Psoas muscle (tissue), 8 donors: ENCODE data around the gene POU2AF2. TPM values are rescaled to one million over a fixed set of nuclear protein-coding genes. Genes with fewer than 3 reads are reported as not detected.

Experiments
- ATAC-seq, 4 donors: fragments of 200-7000 bp; cut with Tn5 transposase; one replicate each; pipeline ENCODE4 v1.9.1; 2020; ENCODE audit warnings: moderate library complexity in 3 of 4, mild to moderate bottlenecking in 2 of 4
- DNase-seq, 2 donors: peaks; one replicate each; pipeline ENCODE4 v3.0.0-alpha.2; 2020
- H3K27ac ChIP-seq: fragments of 200-600 bp; one replicate; pipeline ENCODE4 v1.8.0; 2022
- H3K27me3 ChIP-seq, 3 donors: fragments of 200-600 bp in 1 of 3; one replicate each; pipeline versions ENCODE4 v1.6.1 to v1.8.0; 2013 to 2022; ENCODE audit warnings: low read length in 2 of 3, mild to moderate bottlenecking in 2 of 3, moderate library complexity in 1 of 3; ENCODE audit not compliant: insufficient read depth in 3 of 3
- H3K36me3 ChIP-seq, 2 donors: fragments of 200-600 bp in 1 of 2; one replicate each; pipeline versions ENCODE4 v1.6.1 to v1.8.0; 2013 to 2022; ENCODE audit warnings: low read depth in 1 of 2, mild to moderate bottlenecking in 1 of 2, moderate library complexity in 1 of 2; ENCODE audit not compliant: insufficient read depth in 1 of 2
- H3K4me1 ChIP-seq: fragments of 200-600 bp; one replicate; pipeline ENCODE4 v1.8.0; 2022
- H3K4me3 ChIP-seq: fragments of 200-600 bp; one replicate; pipeline ENCODE4 v1.8.0; 2022; ENCODE audit warnings: mild to moderate bottlenecking
- H3K9me3 ChIP-seq: fragments of 200-600 bp; one replicate; pipeline ENCODE4 v1.8.0; 2022
- WGBS, 3 donors: extraction: QIAGEN DNeasy Blood & Tissue Kit; methylation state at CpG; one replicate each; pipeline versions ENCODE4 v1.1.6 to v1.1.7; 2013; 5-methylcytosine and 5-hydroxymethylcytosine counted together
- intact Hi-C, 2 donors: fragments of 100-400 bp; cut with DNase I; formaldehyde crosslinking; loops; one replicate each; pipeline versions ENCODE4 v1.11.0 to v1.14.2; 2022
- long read RNA-seq, 2 donors: library from polyadenylated mRNA; unstranded; transcript quantifications; one replicate each; pipeline ENCODE4 v2.0.0, GENCODE V29; 2021
- polyA plus RNA-seq, 3 donors: library from polyadenylated mRNA; stranded (reverse); fragments of 200-250 nt; gene quantifications; one replicate each; pipeline ENCODE4 v1.2.3, GENCODE V29; 2013
- total RNA-seq, 4 donors: library from RNA; stranded (reverse); fragmentation: NEBNext Ultra II Directional in 2 of 4; extraction: Animal tissue kit (Norgen Biotek cat#: 25700) in 2 of 4; gene quantifications; one replicate each; pipeline versions ENCODE4 v1.2.1 to v1.2.4, GENCODE V29; 2021 to 2023
- TF ChIP-seq, protein P1 (sequence below): fragments of 200-600 bp; IDR thresholded peaks from one replicate; pipeline ENCODE4 v1.8.0; 2022; ENCODE audit warnings: antibody characterized with exemption
- donor health status: healthy with polysubstance abuse.
- donor health status: DM: no; HTN: no; CAD: no; lungs with moderate emphysema.
- donor health status: Bipolar disorder and iron deficiency.
- donor health status: healthy.
- donor health status: DM: yes; HTN: yes; CAD: no.
- donor health status: DM: no; HTN: no; CAD: no.
- donor health status: DM: no; HTN: no; CAD: no.
- donor health status: DM: yes; HTN: yes; CAD: no.

The POU2AF2 gene, protein sequence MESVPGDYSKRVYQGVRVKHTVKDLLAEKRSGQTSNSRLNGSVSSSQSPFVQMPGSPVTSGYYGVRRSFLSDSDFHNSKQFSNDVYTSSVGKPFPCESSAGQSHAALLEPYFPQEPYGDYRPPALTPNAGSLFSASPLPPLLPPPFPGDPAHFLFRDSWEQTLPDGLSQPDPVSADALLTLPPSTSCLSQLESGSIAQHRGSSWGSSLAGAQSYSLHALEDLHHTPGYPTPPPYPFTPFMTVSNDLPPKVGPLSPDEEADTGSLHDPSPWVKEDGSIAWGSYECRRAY
- total RNA-seq (1 to 10 TPM in 1 of 4 donors, under 1 TPM in 3; 0.30 to 2.1 (median 0.71) TPM), polyA plus RNA-seq (1 to 10 TPM in 2 of 3 donors, under 1 TPM in 1; 0.53 to 3.0 (median 1.5) TPM)
- long read RNA-seq, donor 1, partial matches to known transcripts = 1 of 1 reads
- long read RNA-seq, donor 1, other reads (novel, unspliced or antisense) = 0 of 1 reads
- long read RNA-seq, donor 2, partial matches to known transcripts = 3 of 3 reads
- long read RNA-seq, donor 2, other reads (novel, unspliced or antisense) = 0 of 3 reads

DNA sequence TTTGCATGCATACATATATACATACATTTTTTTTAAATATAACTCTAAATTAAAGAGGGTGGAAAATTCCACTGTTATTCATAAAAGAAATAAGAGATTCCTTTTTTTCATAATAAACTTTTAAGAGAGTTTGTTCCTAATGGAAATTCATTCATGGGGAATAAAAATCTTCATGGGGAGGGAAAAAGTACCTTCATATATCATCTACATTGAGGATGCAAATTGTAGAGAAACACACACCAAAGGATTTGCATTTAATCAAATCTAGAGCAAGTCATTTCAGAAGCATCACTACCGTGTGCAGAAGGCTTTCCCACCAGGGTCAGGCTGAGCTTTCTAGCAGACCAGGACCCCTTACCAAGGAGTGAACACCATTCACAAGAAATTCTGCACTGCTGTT is at the start of gene POU2AF2:
Gene POU2AF2, plus strand, starts transcription at position 301 of the 400 bp plus-strand sequence. CDS start 129 bp downstream, outside the sequence.
- intact Hi-C loops = no loop called here
- 74 to 87% (median 81%) methylated on average over 1 of the region's 1 CpG for WGBS, 3 donors
- TF ChIP-seq, protein P1, sequence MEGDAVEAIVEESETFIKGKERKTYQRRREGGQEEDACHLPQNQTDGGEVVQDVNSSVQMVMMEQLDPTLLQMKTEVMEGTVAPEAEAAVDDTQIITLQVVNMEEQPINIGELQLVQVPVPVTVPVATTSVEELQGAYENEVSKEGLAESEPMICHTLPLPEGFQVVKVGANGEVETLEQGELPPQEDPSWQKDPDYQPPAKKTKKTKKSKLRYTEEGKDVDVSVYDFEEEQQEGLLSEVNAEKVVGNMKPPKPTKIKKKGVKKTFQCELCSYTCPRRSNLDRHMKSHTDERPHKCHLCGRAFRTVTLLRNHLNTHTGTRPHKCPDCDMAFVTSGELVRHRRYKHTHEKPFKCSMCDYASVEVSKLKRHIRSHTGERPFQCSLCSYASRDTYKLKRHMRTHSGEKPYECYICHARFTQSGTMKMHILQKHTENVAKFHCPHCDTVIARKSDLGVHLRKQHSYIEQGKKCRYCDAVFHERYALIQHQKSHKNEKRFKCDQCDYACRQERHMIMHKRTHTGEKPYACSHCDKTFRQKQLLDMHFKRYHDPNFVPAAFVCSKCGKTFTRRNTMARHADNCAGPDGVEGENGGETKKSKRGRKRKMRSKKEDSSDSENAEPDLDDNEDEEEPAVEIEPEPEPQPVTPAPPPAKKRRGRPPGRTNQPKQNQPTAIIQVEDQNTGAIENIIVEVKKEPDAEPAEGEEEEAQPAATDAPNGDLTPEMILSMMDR = no peak
- H3K9me3 ChIP-seq = no peaks in the 10 kb centered on the region
- no peaks in the 10 kb centered on the region for H3K36me3 ChIP-seq
- H3K27ac ChIP-seq = no peak within 1 kb of the TSS
- no peak within 1 kb of the TSS for H3K4me3 ChIP-seq
- ATAC-seq = no peak
- no peaks in the 10 kb centered on the region for H3K4me1 ChIP-seq
- H3K27me3 ChIP-seq = peaks cover 0 to 5% (median 1%) of the 10 kb centered on the region in 3 donors
- DNase-seq = no peak

DNA sequence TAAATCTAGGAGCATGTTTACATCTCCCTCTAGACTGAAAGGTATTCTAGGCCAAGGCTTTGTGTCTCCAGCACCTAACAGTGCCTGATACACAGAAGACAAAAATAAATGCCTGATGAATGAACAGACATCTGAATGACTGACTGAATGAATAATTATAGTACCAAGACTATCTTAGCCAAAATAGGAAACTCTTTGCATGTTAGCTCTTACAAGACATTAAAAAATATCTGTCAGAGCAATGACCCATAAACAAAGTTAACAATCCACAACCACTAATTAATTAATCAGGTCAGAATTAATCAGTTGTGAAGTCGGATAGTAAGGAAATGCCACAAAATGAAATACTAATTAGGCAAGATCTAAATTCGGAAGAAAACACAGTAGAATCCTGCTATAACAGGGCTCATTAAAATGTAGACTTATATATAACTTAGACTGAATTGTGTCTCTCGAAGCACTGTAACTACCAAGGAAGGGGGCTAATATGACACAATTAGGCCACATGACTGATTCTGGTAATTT is 45.5 kb upstream of the POU2AF2 start:
- H3K36me3 ChIP-seq = no peaks in the 10 kb centered on the region
- TF ChIP-seq, protein P1 = no peak
- intact Hi-C loops = no loop called here
- DNase-seq (no peak), ATAC-seq (no peak)
- H3K9me3 ChIP-seq = no peaks in the 10 kb centered on the region
- H3K27ac ChIP-seq = no peak overlapping the region
- H3K27me3 ChIP-seq = no peaks in the 10 kb centered on the region
- 61 to 79% (median 62%) methylated on average over 3 of the region's 3 CpGs for WGBS, 3 donors
- H3K4me3 ChIP-seq = no peak overlapping the region
- H3K4me1 ChIP-seq = no peaks in the 10 kb centered on the region

DNA sequence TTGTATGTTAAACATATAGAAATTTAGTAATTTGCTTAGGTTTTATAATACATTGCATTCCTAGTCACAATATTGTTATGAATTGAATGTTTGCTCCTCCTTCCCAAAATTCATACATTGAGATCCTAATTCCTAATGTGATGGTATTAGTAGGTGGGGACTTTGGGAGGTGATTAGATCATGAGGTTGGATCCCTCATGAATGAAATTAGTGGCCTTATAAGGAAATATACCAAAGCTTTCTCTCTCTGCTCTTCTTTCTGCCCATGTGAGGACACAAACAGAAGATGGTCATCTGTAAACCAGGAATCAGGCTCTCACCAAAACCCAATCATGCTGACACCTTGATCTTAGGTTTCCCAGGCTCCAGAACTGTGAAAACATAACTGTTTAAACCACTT is 41.3 kb upstream of the POU2AF2 start:
- Histone ChIP-seq H3K4me1 (no peaks in the 10 kb centered on the region), H3K36me3 (no peaks in the 10 kb centered on the region), H3K4me3 (no peak overlapping the region), H3K27me3 (no peaks in the 10 kb centered on the region), H3K9me3 (no peaks in the 10 kb centered on the region), H3K27ac (no peak overlapping the region)
- TF ChIP-seq, protein P1 = no peak
- intact Hi-C loops = no loop called here
- no peak for ATAC-seq
- DNase-seq = no peak

- DNase-seq (no peak), ATAC-seq (no peak)
- no peaks in the 10 kb centered on the region for H3K4me1 ChIP-seq
- H3K4me3 ChIP-seq = no peak overlapping the region
- TF ChIP-seq, protein P1 = no peak
- no peak overlapping the region for H3K27ac ChIP-seq
- 79 to 84% (median 83%) methylated on average over 3 of the region's 3 CpGs for WGBS, 3 donors
- no peaks in the 10 kb centered on the region for H3K36me3 ChIP-seq
- intact Hi-C loops = no loop called here
- no peaks in the 10 kb centered on the region for H3K27me3 ChIP-seq
- H3K9me3 ChIP-seq = no peaks in the 10 kb centered on the region
These were observed 39.7 kb upstream of the POU2AF2 start for GRCh38 chr11:111205632-111206385.
